Natural killer cell (primary cell): Measurements from ENCODE around the gene ARHGAP42. TPM values are rescaled to one million over a fixed set of nuclear protein-coding genes. Genes with fewer than 3 reads are reported as not detected.

Experiments used
- ATAC-seq, 3 donors: fragments of 150-1000 bp in 2 of 3; fragments of 200-7000 bp in 1 of 3; cut with Tn5 transposase; 1 replicate in 1 of 3; 2 replicates in 2 of 3; pipeline ENCODE4 v1.10.0; 2021; ENCODE audit warnings: mild to moderate bottlenecking in 2 of 3, moderate library complexity in 2 of 3
- DNase-seq, 2 donors: peaks; one replicate each; pipeline versions ENCODE4 v3.0.0 to v3.0.0-alpha.2; 2013 to 2021; ENCODE audit warnings: mixed read lengths in 1 of 2
- H3K27ac ChIP-seq: one replicate; pipeline ENCODE4 v1.5.1; 2013; ENCODE audit warnings: mild to moderate bottlenecking, low read length
- H3K27me3 ChIP-seq: one replicate; pipeline ENCODE4 v1.6.1; 2013; ENCODE audit warnings: low read length; ENCODE audit not compliant: control insufficient read depth, insufficient read depth
- H3K36me3 ChIP-seq: one replicate; pipeline ENCODE4 v1.6.1; 2013; ENCODE audit warnings: low read length; ENCODE audit not compliant: control insufficient read depth, insufficient read depth
- H3K4me1 ChIP-seq: one replicate; pipeline ENCODE4 v1.6.1; 2013; ENCODE audit warnings: low read length; ENCODE audit not compliant: control insufficient read depth, insufficient read depth
- H3K4me3 ChIP-seq: one replicate; pipeline ENCODE4 v1.5.1; 2013; ENCODE audit warnings: low read length
- H3K9me3 ChIP-seq: one replicate; pipeline ENCODE4 v1.6.1; 2013; ENCODE audit warnings: low read length; ENCODE audit not compliant: control insufficient read depth, insufficient read depth
- H3K27ac Mint-ChIP-seq, 2 donors: one replicate each; pipeline ENCODE4 v1.8.0; 2022; ENCODE audit warnings: mild to moderate bottlenecking in 2 of 2, mixed read lengths in 2 of 2, moderate library complexity in 1 of 2
- H3K27me3 Mint-ChIP-seq, 2 donors: one replicate each; pipeline ENCODE4 v1.8.0; 2022; ENCODE audit warnings: low read depth in 2 of 2, mixed read lengths in 2 of 2
- H3K36me3 Mint-ChIP-seq: one replicate; pipeline ENCODE4 v1.8.0; 2022; ENCODE audit warnings: mixed read lengths
- H3K4me1 Mint-ChIP-seq, 2 donors: one replicate each; pipeline ENCODE4 v1.8.0; 2022; ENCODE audit warnings: mixed read lengths in 2 of 2
- H3K4me3 Mint-ChIP-seq: one replicate; pipeline ENCODE4 v1.8.0; 2022; ENCODE audit warnings: mild to moderate bottlenecking, moderate library complexity, mixed read lengths
- H3K9me3 Mint-ChIP-seq, 2 donors: one replicate each; pipeline ENCODE4 v1.8.0; 2022; ENCODE audit warnings: mixed read lengths in 2 of 2
- WGBS: methylation state at CpG from one replicate; pipeline ENCODE4 v1.1.7; 2013; ENCODE audit warnings: missing lambda C conversion rate; ENCODE audit not compliant: insufficient coverage; 5-methylcytosine and 5-hydroxymethylcytosine counted together
- intact Hi-C: fragments of 100-400 bp; cut with micrococcal nuclease; formaldehyde crosslinking; loops from one replicate; pipeline ENCODE4 v1.14.2; 2022
- total RNA-seq, 4 donors: library from RNA; stranded (reverse); fragments of 120-200 nt in 1 of 4; gene quantifications; one replicate each; pipeline versions ENCODE4 v1.2.3 to v1.2.4, GENCODE V29; 2013 to 2022
- TF ChIP-seq, protein P1 (sequence below): fragments of 200-600 bp; IDR thresholded peaks from one replicate; pipeline ENCODE4 v1.8.0; 2022; ENCODE audit warnings: antibody characterized with exemption

ARHGAP42 gene
- total RNA-seq, 3 donors from 2014 or later (not counting 1 experiment from before 2014, with no cell fraction given) = 6.0 to 7.6 (median 6.4) TPM

- Histone ChIP-seq H3K4me1 (no peaks in the 10 kb centered on the region), H3K27me3 (no peaks in the 10 kb centered on the region), H3K4me3 (no peak overlapping the region), H3K9me3 (no peaks in the 10 kb centered on the region), H3K36me3 (no peaks in the 10 kb centered on the region), H3K27ac (no peak overlapping the region)
- intact Hi-C loops = no loop called here
- ATAC-seq (no peak), DNase-seq (no peak)
- H3K9me3 Mint-ChIP-seq = peaks cover under 1 to 3% of the 10 kb centered on the region in 2 donors
- no peak overlapping the region for H3K4me3 Mint-ChIP-seq
- H3K27ac Mint-ChIP-seq = no peak overlapping the region
- TF ChIP-seq, protein P1, sequence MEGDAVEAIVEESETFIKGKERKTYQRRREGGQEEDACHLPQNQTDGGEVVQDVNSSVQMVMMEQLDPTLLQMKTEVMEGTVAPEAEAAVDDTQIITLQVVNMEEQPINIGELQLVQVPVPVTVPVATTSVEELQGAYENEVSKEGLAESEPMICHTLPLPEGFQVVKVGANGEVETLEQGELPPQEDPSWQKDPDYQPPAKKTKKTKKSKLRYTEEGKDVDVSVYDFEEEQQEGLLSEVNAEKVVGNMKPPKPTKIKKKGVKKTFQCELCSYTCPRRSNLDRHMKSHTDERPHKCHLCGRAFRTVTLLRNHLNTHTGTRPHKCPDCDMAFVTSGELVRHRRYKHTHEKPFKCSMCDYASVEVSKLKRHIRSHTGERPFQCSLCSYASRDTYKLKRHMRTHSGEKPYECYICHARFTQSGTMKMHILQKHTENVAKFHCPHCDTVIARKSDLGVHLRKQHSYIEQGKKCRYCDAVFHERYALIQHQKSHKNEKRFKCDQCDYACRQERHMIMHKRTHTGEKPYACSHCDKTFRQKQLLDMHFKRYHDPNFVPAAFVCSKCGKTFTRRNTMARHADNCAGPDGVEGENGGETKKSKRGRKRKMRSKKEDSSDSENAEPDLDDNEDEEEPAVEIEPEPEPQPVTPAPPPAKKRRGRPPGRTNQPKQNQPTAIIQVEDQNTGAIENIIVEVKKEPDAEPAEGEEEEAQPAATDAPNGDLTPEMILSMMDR = no peak
- no peaks in the 10 kb centered on the region for H3K36me3 Mint-ChIP-seq
- H3K27me3 Mint-ChIP-seq = no peaks in the 10 kb centered on the region
- H3K4me1 Mint-ChIP-seq = peaks cover 0 to 18% of the 10 kb centered on the region in 2 donors
- WGBS = 29% methylated on average over 1 of the region's 3 CpGs
Observed at GRCh38 chr11:100876815-100877520, 189.9 kb downstream of the ARHGAP42 start.

DNA sequence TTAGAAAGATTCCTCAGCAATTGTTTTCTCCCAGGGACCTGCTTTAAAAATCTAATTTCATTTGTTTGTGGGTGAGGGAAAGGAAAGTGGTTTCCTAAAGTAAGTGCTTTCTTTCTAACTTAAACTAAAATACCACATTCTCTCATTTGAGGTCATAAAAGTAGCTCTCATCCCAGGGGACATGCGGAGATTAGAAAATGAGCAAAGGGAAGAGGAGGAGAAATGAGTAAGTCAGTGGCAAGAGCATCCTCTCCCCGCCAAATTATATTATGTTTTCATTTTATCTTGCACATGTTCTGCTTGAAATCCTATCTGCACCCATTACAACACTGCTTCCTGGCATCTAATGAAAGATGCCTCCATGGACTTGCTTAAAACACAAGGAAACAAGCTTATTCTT lies 191.4 kb downstream of the ARHGAP42 start:
- DNase-seq (no peak), ATAC-seq (no peak)
- H3K27ac ChIP-seq = no peak overlapping the region
- no peaks in the 10 kb centered on the region for H3K27me3 ChIP-seq
- H3K27ac Mint-ChIP-seq = no peak overlapping the region
- H3K4me3 ChIP-seq = no peak overlapping the region
- no peaks in the 10 kb centered on the region for H3K4me1 ChIP-seq
- TF ChIP-seq, protein P1 = no peak
- peaks cover 0 to 14% of the 10 kb centered on the region in 2 donors for H3K4me1 Mint-ChIP-seq
- 100% methylated on average over 1 of the region's 2 CpGs for WGBS
- H3K36me3 Mint-ChIP-seq = no peaks in the 10 kb centered on the region
- H3K27me3 Mint-ChIP-seq = no peaks in the 10 kb centered on the region
- intact Hi-C loops = no loop called here
- H3K36me3 ChIP-seq = no peaks in the 10 kb centered on the region
- no peaks in the 10 kb centered on the region for H3K9me3 ChIP-seq
- peaks cover 2 to 6% of the 10 kb centered on the region in 2 donors for H3K9me3 Mint-ChIP-seq
- H3K4me3 Mint-ChIP-seq = no peak overlapping the region

GRCh38 chr11:100882957-100883356 lies 195.9 kb downstream of the ARHGAP42 start:
- DNase-seq (no peak), ATAC-seq (no peak)
- H3K9me3 ChIP-seq = no peaks in the 10 kb centered on the region
- Mint-ChIP-seq H3K9me3 (peaks cover 2 to 6% of the 10 kb centered on the region in 2 donors), H3K27me3 (no peaks in the 10 kb centered on the region), H3K4me3 (no peak overlapping the region), H3K27ac (no peak overlapping the region), H3K36me3 (no peaks in the 10 kb centered on the region), H3K4me1 (peaks cover 0 to 14% of the 10 kb centered on the region in 2 donors)
- H3K4me3 ChIP-seq = no peak overlapping the region
- intact Hi-C loops = no loop called here
- no peaks in the 10 kb centered on the region for H3K27me3 ChIP-seq
- no CpG with 5 or more reads among the region's 1 CpG for WGBS
- H3K27ac ChIP-seq = no peak overlapping the region
- H3K4me1 ChIP-seq = no peaks in the 10 kb centered on the region
- H3K36me3 ChIP-seq = no peaks in the 10 kb centered on the region
- TF ChIP-seq, protein P1 = no peak

- Mint-ChIP-seq H3K27ac (no peak overlapping the region), H3K4me3 (no peak overlapping the region), H3K4me1 (peaks cover 0 to 9% of the 10 kb centered on the region in 2 donors), H3K9me3 (peaks cover 2 to 6% of the 10 kb centered on the region in 2 donors), H3K27me3 (no peaks in the 10 kb centered on the region), H3K36me3 (no peaks in the 10 kb centered on the region)
- intact Hi-C loops = no loop called here
- Histone ChIP-seq H3K36me3 (no peaks in the 10 kb centered on the region), H3K4me3 (no peak overlapping the region), H3K9me3 (no peaks in the 10 kb centered on the region), H3K27ac (no peak overlapping the region), H3K27me3 (no peaks in the 10 kb centered on the region), H3K4me1 (no peaks in the 10 kb centered on the region)
- no peak for ATAC-seq
- TF ChIP-seq, protein P1 = no peak
- no CpG with 5 or more reads among the region's 1 CpG for WGBS
- no peak for DNase-seq
Observed at GRCh38 chr11:100883830-100884229, 196.7 kb downstream of the ARHGAP42 start.
